CD4-positive, alpha-beta T cell (primary cell): Measurements from ENCODE around the gene BATF3. TPM values are rescaled to one million over a fixed set of nuclear protein-coding genes. Genes with fewer than 3 reads are reported as not detected.
A peak's percentile ranks its signal among the peaks of the same experiment; 100 is the strongest.

Source experiments
- ATAC-seq: fragments of 200-7000 bp; cut with Tn5 transposase; one replicate; pipeline ENCODE4 v1.10.0; 2022; ENCODE audit warnings: mild to moderate bottlenecking; ENCODE audit not compliant: poor library complexity
- CTCF ChIA-PET: fragments of 350-600 bp; sonication (Branson Sonifier 250); formaldehyde crosslinking; loops from one replicate; lab custom pipeline; 2021; ENCODE audit warnings: antibody characterized with exemption, inconsistent platforms; lab: Charles Lee
- POLR2A ChIA-PET: fragments of 350-600 bp; sonication (Branson Sonifier 250); formaldehyde crosslinking; loops from one replicate; lab custom pipeline; 2021; ENCODE audit warnings: antibody characterized with exemption, inconsistent platforms; lab: Charles Lee
- DNase-seq, 14 experiments: peaks; one replicate each; pipeline ENCODE4 v3.0.0-alpha.2; 2013 to 2020; ENCODE audit warnings: mixed read lengths in 2 of 14
- H3K27ac ChIP-seq, 2 donors: one replicate each; pipeline versions ENCODE4 v1.5.1 to v1.7.0; 2013; ENCODE audit warnings: low read length in 2 of 2, low read depth in 1 of 2, mild to moderate bottlenecking in 1 of 2
- H3K27me3 ChIP-seq, 2 experiments: 1 replicate in 1 of 2; 2 replicates in 1 of 2; pipeline versions ENCODE4 v1.6.1 to v1.7.0; 2013; ENCODE audit warnings: low read length in 2 of 2, control low read depth in 1 of 2, mild to moderate bottlenecking in 1 of 2, moderate library complexity in 1 of 2; ENCODE audit not compliant: insufficient read depth in 2 of 2, control insufficient read depth in 1 of 2
- H3K36me3 ChIP-seq: one replicate; pipeline ENCODE4 v1.6.1; 2013; ENCODE audit warnings: low read length, control low read depth; ENCODE audit not compliant: insufficient read depth
- H3K4me1 ChIP-seq: one replicate; pipeline ENCODE4 v1.6.1; 2013; ENCODE audit warnings: low read length, control low read depth; ENCODE audit not compliant: insufficient read depth
- H3K4me3 ChIP-seq: one replicate; pipeline ENCODE4 v1.5.1; 2013; ENCODE audit warnings: mild to moderate bottlenecking, low read length, moderate library complexity
- H3K9me3 ChIP-seq, 2 experiments: 1 replicate in 1 of 2; 2 replicates in 1 of 2; pipeline versions ENCODE4 v1.6.1 to v1.7.0; 2013; ENCODE audit warnings: low read length in 2 of 2, mild to moderate bottlenecking in 2 of 2, control low read depth in 1 of 2, moderate library complexity in 1 of 2; ENCODE audit not compliant: control insufficient read depth in 1 of 2, insufficient read depth in 1 of 2
- H3K27ac Mint-ChIP-seq: one replicate; pipeline ENCODE4 v1.8.0; 2020; ENCODE audit warnings: mixed read lengths
- H3K27me3 Mint-ChIP-seq: one replicate; pipeline ENCODE4 v1.8.0; 2021; ENCODE audit warnings: mixed read lengths
- H3K36me3 Mint-ChIP-seq: one replicate; pipeline ENCODE4 v1.8.0; 2021; ENCODE audit warnings: low read depth, mixed read lengths
- H3K4me1 Mint-ChIP-seq: one replicate; pipeline ENCODE4 v1.8.0; 2021; ENCODE audit warnings: low read depth, mixed read lengths
- H3K4me3 Mint-ChIP-seq: one replicate; pipeline ENCODE4 v1.8.0; 2020; ENCODE audit warnings: mild to moderate bottlenecking, mixed read lengths
- H3K9me3 Mint-ChIP-seq: one replicate; pipeline ENCODE4 v1.8.0; 2020; ENCODE audit warnings: mixed read lengths
- intact Hi-C, 2 experiments: fragments of 100-400 bp; cut with DNase I in 1 of 2; cut with micrococcal nuclease in 1 of 2; formaldehyde crosslinking; loops; one replicate each; pipeline versions ENCODE4 v1.15.1 to v1.9.0; 2023 to 2025; cut with DNase I, micrococcal nuclease
- total RNA-seq, 174 experiments: library from RNA in 2 of 174; stranded (reverse) in 2 of 174; gene quantifications; one replicate each; pipeline ENCODE4 v1.2.3 and lab custom pipeline; 2021 to 2026
- TF ChIP-seq, protein P1 (sequence below): fragments of 200-600 bp; IDR thresholded peaks from one replicate; pipeline ENCODE4 v1.8.0; 2022; ENCODE audit warnings: antibody characterized with exemption, mild to moderate bottlenecking

BATF3 gene
- total RNA-seq, 2 experiments from 2014 or later, result 0.92 to 1.2 TPM

DNA sequence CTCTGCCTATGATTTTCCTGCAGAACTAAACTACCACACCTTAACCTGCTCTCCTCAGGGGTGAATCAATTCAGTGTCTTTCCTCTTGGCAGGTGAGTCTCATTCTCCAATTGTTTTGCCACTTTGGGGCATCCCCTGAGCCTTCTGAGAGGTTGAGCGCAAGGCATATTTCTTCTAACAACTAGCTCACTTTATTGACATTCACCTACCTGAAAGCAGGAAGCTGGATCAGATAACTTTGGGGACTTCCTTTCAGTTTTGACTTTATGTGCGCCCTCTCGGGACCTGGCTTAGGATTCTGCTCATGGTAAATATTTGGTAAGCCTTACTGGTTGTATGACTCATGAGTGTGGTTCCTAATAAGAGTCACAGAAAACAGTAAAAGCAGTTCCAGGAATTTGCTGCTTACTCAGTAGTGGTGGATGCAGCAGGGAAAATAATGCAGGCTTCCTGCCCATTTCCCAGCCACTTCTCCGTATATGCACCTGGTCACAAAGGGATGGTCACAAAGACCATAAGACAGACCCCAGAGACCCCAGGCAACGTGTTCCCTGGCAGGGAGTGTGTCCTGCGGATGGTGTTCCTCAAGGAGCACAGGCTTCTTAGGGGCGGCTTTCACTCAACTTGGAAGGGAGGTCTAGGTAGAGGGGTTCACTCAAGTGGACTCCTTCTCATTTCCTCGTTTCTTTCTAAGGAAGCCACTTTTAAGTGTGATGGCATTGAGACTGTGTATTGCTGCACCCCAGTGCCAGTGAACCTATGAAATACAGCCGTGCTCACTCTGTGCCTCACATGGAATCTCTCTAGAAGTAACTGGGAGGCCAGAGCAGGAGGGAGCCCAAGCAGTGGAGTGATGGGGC lies 22.0 kb upstream of the BATF3 start:
- Histone ChIP-seq H3K27me3 (no peaks in the 10 kb centered on the region), H3K9me3 (peaks cover 0 to 5% of the 10 kb centered on the region in 2 experiments), H3K4me1 (peaks cover 5% of the 10 kb centered on the region), H3K27ac (no peak overlapping the region), H3K36me3 (no peaks in the 10 kb centered on the region), H3K4me3 (no peak overlapping the region)
- Mint-ChIP-seq H3K9me3 (no peaks in the 10 kb centered on the region), H3K4me3 (no peak overlapping the region), H3K4me1 (peaks cover 10% of the 10 kb centered on the region), H3K27me3 (peaks cover 5% of the 10 kb centered on the region), H3K36me3 (peaks cover 4% of the 10 kb centered on the region), H3K27ac (no peak overlapping the region)
- ChIA-PET CTCF (no interaction called here), POLR2A (no interaction called here)
- DNase-seq, result peak in 1 of 14 experiments; percentile 13
- intact Hi-C loops, result no loop called here
- no peak for ATAC-seq
- TF ChIP-seq, protein P1, sequence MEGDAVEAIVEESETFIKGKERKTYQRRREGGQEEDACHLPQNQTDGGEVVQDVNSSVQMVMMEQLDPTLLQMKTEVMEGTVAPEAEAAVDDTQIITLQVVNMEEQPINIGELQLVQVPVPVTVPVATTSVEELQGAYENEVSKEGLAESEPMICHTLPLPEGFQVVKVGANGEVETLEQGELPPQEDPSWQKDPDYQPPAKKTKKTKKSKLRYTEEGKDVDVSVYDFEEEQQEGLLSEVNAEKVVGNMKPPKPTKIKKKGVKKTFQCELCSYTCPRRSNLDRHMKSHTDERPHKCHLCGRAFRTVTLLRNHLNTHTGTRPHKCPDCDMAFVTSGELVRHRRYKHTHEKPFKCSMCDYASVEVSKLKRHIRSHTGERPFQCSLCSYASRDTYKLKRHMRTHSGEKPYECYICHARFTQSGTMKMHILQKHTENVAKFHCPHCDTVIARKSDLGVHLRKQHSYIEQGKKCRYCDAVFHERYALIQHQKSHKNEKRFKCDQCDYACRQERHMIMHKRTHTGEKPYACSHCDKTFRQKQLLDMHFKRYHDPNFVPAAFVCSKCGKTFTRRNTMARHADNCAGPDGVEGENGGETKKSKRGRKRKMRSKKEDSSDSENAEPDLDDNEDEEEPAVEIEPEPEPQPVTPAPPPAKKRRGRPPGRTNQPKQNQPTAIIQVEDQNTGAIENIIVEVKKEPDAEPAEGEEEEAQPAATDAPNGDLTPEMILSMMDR, result no peak

DNA sequence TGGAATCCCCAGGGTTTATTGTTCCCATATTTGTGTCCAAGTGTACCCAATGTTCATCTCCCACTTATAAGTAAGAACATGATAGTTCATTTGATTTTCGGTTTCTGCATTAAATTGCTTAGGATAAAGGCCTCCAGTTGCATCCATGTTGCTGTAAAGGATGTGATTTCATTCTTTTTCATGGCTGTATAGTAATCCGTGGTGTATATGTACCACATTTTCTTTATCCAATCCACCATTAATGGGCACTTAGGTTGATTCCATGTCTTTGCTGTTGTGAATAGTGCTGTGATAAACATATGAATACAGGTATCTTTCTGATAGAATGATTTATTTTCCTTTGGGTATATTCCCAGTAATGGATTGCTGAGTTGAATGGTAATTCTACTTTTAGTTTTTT lies 20.0 kb upstream of the BATF3 start:
- Mint-ChIP-seq H3K4me1 (peaks cover 10% of the 10 kb centered on the region), H3K4me3 (no peak overlapping the region), H3K27me3 (peaks cover 5% of the 10 kb centered on the region), H3K27ac (no peak overlapping the region), H3K9me3 (no peaks in the 10 kb centered on the region), H3K36me3 (peaks cover 4% of the 10 kb centered on the region)
- TF ChIP-seq, protein P1, result no peak
- no peak overlapping the region for H3K27ac ChIP-seq
- H3K4me1 ChIP-seq, result peaks cover 5% of the 10 kb centered on the region
- peaks cover 0 to 3% of the 10 kb centered on the region in 2 experiments for H3K9me3 ChIP-seq
- ATAC-seq, result no peak
- no peaks in the 10 kb centered on the region for H3K27me3 ChIP-seq
- CTCF ChIA-PET, result no interaction called here
- no peak overlapping the region for H3K4me3 ChIP-seq
- POLR2A ChIA-PET, result no interaction called here
- intact Hi-C loops, result no loop called here
- no peaks in the 10 kb centered on the region for H3K36me3 ChIP-seq
- no peak for DNase-seq

DNA sequence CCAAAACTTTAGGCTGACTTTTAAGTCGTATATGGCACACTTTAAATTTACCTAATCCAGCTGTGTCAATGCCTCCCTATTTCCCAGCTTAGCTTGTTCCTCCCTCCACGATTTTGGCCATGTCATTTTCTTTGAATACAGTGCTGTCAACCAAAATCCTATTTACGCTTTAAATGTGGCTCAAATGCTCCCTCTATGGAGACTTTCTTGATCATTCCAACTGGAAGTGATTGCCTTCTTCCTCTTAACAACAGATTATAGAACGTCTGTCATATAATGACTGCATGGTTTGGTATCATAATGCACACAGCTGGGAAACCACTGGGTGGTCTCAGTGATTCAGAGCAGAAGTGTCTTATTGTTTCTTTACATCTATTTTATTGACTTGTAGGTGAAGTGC lies 18.9 kb upstream of the BATF3 start:
- ATAC-seq, result no peak
- H3K27me3 ChIP-seq, result no peaks in the 10 kb centered on the region
- H3K9me3 Mint-ChIP-seq, result no peaks in the 10 kb centered on the region
- H3K4me1 Mint-ChIP-seq, result peaks cover 10% of the 10 kb centered on the region
- no peak overlapping the region for H3K4me3 Mint-ChIP-seq
- POLR2A ChIA-PET, result no interaction called here
- H3K27ac ChIP-seq, result no peak overlapping the region
- intact Hi-C loops, result no loop called here
- no peaks in the 10 kb centered on the region for H3K9me3 ChIP-seq
- H3K27ac Mint-ChIP-seq, result no peak overlapping the region
- no peak for DNase-seq
- CTCF ChIA-PET, result no interaction called here
- H3K4me1 ChIP-seq, result peaks cover 5% of the 10 kb centered on the region
- H3K36me3 ChIP-seq, result no peaks in the 10 kb centered on the region
- H3K36me3 Mint-ChIP-seq, result peaks cover 4% of the 10 kb centered on the region
- no peak overlapping the region for H3K4me3 ChIP-seq
- H3K27me3 Mint-ChIP-seq, result peaks cover 5% of the 10 kb centered on the region
- TF ChIP-seq, protein P1, result no peak
